GM19452 (cell line): ENCODE data around the gene ZC2HC1B.

Experiments used
- ATAC-seq: cut with Tn5 transposase; IDR thresholded peaks from one replicate; pipeline ENCODE4 v1.9.1; 2021; ENCODE audit not compliant: unreplicated experiment

ZC2HC1B gene

DNA sequence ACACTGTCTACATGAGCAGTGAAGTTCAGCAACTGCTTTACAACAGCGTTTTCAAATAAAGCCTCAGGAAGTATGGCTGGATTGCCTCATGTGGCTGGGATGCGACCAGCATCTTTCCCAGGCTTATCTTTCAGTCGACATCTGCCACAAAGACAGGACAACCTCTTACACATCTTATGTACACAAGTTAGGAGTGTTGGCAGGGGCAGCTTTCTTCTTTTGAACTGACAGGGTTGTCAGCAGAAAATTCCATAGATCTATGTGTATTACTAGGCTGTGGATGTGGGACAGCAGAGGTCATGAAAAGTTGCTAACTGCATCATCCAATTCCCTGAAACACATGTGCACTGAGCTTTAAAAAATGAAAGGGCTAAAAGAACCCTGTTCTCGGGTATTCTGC is 95.7 kb downstream of the ZC2HC1B start:
- no peak for ATAC-seq

DNA sequence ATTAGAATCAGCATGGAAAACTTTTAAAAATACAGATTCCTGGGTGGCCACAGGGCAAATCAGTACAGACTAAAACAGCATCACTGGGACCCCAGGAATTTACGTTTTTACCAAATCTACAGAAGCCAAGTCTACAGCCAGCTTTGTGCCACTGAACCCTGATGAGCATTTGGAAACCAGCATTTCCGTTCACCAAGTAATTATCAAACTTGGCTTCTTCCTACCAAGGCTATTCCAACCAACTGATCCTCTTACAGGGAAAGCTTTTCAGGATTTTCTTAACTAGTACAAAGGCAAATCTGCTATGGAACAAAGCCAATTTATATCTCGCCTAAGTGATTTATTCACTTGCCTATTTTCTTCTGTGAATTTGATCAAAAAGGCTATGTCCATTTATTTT is 96.8 kb downstream of the ZC2HC1B start:
- ATAC-seq = no peak

- ATAC-seq = no peak
These were observed 97.9 kb downstream of the ZC2HC1B start for GRCh38 chr6:143961886-143962878.

DNA sequence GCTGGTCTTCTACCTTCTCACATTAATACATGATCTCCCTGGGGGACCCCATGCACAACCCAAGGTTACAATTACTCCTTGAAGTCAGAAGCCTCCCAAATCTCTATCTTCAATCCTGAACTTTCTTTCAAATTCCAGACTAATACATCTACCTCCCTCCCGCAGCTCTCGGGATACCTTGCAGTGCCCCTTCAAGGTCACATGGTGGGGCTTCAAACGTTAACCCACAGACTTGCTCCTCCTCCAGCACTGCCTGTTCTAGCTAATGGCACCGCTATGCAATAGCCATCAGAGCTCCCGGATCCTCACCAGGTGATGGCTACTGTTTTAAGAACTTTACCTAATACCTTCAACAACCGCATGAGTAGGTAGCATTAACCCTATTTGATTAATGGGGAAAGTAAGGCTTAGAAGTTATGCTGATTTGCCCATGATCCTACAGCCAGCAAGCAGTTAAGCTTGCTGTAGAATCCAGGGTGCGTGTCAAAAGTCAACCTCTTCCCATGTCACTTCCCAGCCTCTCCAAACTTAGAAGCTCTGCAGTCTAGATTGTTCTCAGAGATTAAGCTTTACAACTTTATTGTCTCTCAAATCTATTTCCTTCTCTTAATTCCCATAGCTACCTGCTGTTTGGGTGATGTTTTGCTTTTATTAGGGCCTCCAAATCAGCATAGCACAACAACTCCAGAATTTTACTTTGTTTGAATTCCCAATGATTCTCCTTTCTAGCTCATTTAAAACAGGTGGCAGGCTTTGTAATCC is 99.1 kb downstream of the ZC2HC1B start:
- ATAC-seq = no peak

DNA sequence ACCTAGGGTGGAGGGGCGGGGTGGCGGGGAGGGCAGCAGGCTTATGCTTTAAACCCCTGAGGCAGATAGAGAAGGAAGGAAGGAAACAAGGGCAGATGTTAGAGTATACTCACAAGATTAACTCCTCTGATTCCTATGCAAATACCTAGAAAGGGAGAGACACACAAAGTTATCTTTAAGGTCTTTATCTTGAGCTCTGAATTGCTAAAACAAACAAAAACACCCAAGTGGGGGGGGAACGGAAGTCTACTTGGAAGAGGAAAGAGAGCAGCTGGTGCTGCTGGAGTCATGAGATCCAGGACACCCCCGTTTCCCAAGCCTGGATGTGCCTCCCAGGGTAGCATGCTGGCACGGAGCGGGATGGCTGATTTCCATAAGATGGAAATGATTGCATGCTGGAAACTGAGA is 100.4 kb downstream of the ZC2HC1B start:
- no peak for ATAC-seq

- no peak for ATAC-seq
These were observed 101.4 kb downstream of the ZC2HC1B start for GRCh38 chr6:143965503-143966171.

- ATAC-seq = no peak
These were observed 102.0 kb downstream of the ZC2HC1B start for GRCh38 chr6:143966312-143966711.

DNA sequence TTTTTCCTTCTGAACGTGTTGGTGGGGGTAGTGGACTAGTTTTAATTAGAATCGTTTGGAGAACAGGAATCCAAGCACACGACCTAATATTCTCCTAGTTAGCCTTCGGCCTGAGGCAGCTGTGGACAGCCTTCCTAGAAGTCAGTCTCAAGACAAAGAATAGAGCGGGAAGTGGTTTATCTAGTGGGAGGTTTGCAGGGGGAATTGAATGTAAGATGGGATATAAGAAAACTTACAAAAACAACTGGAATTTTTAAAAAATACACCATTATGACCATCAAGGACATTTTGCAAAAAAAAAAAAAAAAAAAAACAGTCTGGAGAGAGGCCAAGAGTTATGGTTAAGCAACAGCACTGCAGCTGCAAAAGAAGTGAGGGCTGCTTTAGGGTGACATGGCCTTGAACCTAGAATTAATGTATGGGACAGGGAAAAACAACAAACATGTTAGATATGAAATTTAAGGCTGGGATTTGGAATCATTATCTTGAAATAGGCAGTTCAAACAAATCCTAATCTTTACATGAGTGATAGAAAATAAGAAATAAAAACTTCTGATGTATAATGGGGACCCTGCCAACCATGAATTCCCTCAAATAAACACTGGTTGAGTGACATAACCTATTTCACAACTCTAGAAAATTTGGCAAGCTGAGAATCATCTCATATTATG is 103.6 kb downstream of the ZC2HC1B start:
- ATAC-seq = no peak

DNA sequence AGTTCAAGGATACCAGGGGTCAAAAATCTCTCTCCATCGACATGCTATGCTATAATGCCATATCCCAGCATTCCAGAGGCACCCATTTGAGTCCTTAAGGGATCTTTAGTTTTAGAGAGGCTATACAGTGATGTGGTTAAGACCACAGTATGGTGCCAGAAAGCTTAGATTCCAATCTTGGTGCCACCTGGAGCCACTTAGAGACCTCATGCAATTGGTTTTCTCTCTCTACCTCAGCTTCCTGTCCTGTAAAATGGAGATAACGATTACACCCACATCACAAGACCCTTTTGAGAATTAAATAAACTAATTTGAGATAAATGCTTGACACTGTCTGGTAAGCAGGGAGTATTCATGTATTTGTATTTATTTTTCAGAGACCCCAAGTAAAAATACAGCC is 104.8 kb downstream of the ZC2HC1B start:
- ATAC-seq = no peak

DNA sequence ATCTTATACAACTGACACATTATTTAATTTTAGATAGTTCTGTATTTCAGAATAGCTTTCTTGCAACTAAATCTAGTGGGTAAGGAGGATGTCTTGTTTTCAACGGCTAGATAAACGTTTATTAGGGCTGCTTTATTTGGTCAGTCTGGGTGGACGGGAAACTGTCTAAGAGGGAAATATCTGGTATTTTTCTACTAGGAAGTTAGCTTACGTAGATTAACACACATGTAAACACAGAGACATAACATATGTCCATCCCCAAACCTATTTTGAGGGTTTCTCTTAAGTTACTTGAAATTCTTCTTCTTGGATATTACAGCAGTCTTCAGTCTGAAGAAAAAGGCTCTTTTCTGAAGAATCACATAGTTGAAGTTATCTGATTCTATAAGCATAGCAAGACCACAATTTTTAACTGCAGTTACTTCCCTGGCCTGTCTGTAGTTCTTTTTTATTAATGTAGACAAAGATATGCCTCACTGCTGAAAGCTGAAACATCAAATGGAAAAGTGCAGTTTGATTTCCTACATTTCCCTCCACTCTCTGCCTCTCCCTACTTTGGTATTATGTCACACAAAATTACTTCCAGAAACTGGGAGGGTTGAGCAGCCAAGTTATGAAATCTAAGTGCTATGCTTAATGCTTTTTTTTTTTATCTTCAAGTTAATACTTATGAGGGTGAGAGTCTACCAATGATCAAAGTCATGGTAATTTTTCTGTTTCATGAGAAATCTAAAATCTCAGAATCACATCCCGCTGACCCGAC is 106.4 kb downstream of the ZC2HC1B start:
- ATAC-seq = no peak

- ATAC-seq = no peak
These were observed 107.4 kb downstream of the ZC2HC1B start for GRCh38 chr6:143971482-143972205.

DNA sequence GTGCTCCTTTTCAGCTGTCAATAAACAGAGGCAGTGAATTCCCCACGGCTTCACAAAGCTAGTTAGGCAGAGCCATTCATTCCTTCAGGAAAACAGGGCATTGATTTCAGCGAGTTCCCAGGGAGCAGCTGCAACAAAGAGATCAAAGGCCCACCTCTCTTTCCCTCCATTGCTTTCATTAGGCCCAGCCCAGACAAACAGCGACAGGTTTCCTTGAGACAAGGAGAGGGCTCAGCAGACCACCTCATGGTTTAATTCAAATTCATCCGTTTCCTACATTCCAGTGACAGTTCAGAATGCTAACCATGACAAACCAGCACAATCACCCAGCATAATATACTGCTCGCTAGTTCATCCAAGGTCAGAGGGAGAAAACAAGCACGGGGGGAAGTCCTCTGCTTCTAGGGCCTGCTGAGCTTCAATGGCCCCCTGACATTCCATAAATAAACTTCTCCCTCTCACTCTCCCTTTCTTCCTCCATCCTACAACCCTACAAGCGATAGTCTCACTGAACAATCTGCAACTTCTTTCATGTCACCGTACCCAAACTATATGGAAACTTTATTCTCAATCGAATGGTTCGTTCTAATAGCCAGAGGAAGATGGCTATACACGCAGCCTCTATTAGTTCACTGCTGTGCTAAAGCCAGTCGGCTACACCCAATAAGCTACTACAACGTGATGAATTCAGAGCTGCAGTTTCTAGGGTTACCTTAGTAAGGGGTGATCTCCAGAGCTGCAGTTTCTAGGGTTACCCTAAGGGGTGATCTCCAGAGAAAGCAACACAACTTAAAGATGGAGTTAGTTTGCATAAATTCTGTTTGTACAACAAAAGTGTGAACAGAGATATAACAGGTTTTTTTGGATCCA is 109.1 kb downstream of the ZC2HC1B start:
- no peak for ATAC-seq

DNA sequence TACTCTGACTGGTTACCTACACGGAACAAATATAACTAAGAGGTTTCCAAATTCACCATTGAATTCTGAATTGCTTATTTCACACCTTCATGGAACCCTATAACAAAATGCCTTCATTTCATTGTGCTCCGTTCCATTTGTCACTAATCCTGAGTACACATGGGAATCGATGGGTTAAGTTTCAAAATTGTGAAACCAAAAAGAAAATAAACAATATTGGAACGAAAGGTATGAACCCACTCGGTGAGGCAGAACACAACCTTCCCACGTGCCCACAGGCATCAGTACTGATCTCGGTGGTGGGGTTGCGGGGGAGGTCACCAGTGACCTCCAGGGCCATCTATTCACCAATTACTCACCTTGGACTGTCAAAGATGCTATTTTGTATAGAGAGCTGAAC is 109.8 kb downstream of the ZC2HC1B start:
- no peak for ATAC-seq

DNA sequence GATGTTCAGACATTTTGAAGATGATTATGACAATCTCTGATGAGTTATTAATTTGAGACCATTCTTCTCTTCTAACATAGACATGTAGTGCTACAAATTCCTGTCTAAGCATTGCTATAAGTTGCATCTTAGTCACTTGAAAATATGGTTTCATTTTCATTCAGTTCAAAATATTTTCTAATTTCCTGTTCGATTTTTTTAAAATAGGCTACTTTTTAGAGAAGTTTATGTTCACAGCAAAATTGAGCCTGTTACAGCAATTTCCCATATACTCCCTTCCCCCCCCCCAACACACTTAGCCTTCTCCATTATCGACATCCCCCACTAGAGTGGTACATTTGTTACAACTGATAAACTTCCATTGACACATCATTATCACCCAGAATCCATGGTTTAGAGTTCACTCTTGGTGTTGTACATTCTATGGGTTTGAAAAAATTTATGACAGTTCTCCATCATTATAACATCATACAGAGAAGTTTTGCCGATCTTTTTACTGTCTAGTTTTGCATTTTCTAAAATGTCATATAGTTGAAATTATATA is 112.6 kb downstream of the ZC2HC1B start:
- ATAC-seq = no peak

DNA sequence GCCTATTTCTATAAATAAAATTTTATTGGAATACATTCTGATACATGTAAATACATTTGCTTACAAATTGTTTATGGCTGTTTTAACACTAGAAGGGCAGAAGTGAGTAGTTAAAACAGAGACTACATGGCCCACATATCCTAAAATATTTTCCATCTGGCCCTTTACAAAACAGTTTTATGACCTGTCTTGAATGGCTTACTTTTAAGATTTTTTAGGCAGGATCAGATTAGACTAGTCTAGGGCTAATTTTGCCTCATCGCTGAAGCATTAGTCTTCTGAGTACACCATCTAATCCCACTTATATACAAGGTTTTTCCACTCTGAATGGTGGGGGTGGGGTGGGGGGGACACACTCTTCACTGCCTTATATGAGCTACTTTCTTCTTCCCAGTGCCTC is 116.6 kb downstream of the ZC2HC1B start:
- no peak for ATAC-seq

DNA sequence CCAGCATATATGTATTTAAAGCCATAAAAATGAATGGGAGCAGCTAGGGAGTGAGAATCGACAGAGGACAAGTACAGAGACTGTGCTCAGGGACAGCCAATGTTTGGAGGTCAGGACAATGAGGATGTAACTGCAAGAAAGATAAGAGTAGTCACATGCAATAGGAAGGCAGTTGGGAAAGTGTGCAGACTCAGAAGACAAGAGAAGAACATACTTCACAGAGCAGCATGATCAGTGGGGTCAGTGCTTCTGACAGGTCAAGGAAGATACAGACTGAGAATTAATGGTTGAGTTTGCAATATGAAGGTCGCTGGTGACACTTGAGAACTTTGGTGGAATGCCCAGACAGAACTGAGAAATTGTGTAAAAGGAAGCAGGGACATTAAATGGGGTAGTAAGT is 118.7 kb downstream of the ZC2HC1B start:
- no peak for ATAC-seq

GRCh38 chr6:143984666-143985065 is 120.4 kb downstream of the ZC2HC1B start:
- ATAC-seq = no peak

- no peak for ATAC-seq
These were observed 122.3 kb downstream of the ZC2HC1B start for GRCh38 chr6:143986463-143987065.
